ENCODE results near the gene SLC41A3.

- TF ChIP-seq POLR2AphosphoS5 (IDR thresholded peaks at IDR 0.05) (no peak), CTCF (IDR thresholded peaks at IDR 0.05) (no peak)
Measured at GRCh38 chr3:126125341-126125740, 41.4 kb upstream of the SLC41A3 start.
